Measurements from ENCODE around the gene CHMP1A.

GRCh38 chr16:89602273-89602951 is 55.1 kb downstream of the CHMP1A start:
- TF ChIP-seq EP300 (IDR thresholded peaks at IDR 0.05) (no peak), CTCF (IDR thresholded peaks at IDR 0.05) (no peak), POLR2A (IDR thresholded peaks at IDR 0.05) (no peak)

All from ovary (tissue), 3 donors.